Activated T-cell treated with anti-CD3 and anti-CD28 coated beads for 24 hours (primary cell): ENCODE measurements around the gene TSPAN18.

Source experiments
- DNase-seq: peaks from one replicate; pipeline ENCODE4 v3.0.0-alpha.2; 2020; ENCODE audit warnings: low read depth

The TSPAN18 gene

DNA sequence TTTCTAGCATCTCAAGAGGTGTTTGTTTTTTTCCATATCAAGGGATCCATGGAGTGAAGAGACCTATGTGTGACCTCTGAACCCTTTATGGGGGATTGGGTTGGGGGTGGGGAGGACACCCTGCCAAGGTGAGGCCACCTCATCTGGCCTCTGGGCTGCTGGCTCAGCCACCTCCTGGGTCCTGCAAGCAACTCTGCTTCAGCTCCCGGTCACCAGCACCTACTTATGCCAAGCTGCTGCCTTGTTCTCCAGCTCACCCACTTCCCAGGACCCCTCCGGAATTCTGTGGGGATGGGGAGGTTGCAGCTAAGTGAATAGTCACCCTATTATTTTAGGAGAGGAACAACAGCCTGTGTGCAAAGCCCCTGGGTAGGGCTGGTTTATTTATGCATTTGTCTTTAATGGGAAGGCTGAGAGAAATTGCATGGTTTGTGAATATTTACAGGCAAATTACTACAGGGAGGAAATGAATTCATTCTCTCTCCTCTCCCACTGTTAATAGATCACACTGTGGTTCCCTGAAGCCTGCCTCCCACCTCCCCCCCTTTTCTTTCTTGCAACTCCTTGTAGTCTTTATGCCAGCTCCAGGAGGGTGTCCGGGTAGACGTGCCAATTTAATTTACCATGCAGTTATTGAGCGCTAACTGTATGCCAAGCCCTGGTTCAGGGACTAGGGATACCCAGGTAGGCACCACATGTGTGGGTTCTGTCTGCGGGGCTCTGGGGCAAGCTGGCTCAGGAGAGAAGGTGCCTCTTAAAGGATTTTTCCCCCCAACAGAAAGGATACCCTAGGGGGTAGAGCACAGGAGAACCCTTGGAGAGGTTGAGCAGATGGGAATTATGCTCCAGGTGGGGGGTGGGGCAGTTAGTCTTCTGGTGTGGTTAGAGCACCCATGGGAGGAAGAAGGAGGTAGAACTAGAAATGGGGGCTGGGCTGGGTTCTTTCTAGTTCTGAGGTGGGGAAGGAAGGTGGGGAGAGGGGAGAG, 50.7 kb downstream of the TSPAN18 start:
- no peak for DNase-seq

DNA sequence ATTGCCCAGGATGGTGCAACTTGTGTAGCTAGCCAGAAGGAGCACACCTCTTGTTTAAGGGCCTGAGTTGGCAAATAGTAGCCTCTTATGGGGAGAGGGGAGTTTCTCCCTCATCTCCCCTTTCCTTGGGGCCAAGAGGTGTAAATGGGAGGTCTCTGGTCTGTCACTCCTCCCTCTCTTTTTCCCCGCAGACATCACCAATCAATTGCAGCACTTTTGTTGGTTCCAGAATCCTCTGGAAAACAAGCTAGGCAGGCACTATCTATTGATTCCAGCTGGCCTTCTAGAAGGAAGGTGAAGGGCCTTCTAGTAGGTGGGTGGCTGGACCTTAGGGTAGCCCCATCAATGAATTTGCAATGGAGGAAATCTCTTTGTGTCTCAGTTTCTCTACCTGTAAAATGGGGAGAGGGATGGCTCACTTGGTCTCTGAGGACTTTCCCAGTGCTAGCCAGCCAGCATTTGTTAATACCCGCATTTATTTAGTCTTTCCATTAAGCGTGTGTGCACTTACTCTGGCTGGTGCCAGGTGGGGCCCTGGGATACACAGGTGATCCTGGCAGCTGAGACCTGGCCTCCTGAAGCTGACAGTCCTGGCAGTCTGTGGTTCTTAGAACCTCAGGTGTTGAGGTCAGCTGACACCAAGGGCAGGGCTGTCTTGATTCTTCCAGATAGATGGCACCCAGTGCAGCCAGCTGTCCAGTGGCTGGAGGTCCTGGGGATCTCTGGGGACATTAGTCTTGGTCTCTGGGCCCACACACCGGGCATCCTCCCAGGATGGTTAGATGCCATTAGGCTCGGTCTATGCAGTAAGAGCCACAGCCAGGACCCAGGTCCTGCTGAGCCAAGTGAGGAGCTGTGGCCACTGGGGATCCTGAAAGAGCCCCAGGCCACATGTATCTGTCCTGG, 51.7 kb downstream of the TSPAN18 start:
- DNase-seq: no peak

DNA sequence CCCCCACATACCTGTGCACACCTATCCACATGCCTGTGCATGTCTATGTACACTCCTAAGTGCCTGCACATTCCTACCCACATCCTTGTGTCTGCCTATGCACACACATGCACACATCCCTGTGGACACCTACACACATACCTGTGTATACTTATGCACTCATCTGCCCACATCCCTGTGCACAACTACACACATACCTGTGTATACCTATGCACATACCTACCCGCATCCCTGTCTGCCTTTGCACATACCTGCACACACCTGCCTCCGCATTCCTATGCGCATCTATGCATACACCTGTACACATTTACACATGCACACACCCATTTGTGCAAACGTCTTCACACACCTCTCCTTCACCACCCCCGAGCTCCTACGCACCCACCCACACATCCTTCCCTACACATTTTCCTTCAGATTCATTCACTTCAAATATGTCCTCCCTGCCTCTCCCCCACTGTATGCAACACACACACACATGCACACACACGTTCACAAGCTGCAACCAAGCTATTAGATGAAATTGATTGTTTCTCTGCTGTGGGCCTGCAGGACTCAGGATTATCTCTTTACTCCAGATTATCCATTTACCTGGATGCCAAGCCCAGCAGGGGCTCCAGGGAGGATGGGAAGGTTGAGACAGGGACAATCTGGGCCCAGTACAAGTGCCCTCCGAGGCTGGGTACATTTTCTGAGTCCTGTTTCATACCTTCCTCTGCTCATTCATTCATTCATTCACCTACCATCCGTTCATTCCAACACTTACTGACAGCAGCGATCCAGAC, 53.2 kb downstream of the TSPAN18 start:
- DNase-seq: no peak

DNA sequence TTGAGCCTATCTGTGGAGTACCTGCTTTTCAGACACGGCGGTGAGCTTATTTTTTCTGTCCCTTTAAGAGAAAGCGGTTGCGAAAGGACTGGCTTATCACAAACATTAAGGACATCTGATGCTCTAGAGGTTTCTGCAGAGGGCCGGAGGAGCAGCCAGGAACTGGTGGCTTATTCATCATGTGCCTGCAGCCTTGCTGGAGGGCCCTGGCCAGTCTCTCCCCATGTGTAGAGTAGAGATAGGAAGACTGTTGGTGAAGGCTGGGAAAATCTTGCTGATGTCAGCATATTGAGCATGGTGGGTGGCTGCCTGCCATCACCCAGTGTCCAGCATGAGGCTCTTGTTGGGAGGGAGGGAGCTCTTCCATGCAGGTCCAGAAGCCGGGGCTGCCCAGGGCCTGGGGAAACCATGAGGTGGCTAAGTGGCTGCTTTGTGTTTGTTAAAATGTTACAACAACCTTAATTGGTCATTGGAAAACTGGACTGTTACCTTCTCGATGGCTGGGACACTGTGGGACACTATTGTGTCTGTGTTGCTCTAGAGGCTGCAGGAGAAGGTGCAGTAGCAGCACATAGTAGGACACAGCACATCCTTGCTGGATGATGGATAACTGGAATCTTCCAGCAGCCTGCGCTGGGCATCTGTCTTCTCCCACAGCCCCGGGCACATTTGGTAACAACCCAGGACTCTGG, 54.3 kb downstream of the TSPAN18 start:
- DNase-seq: no peak

DNA sequence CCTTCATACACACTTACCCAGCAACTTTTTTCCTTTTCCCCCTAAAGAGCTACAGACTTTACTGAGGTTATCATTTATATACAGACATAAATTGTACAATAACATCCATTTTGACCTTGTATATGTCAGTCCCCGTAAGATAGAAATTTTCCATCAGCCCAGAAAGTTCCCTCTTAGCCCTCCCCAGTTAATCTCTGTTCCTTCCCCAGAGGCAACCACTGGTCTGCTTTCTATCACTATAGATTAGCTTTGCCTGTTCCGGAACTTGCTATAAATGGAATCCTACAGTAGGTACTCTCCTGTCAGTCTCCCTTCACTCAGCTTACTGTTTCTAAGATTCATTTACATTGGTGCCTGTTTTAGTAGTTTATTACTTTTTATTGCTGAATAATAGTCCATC, 54.9 kb downstream of the TSPAN18 start:
- DNase-seq: no peak

DNA sequence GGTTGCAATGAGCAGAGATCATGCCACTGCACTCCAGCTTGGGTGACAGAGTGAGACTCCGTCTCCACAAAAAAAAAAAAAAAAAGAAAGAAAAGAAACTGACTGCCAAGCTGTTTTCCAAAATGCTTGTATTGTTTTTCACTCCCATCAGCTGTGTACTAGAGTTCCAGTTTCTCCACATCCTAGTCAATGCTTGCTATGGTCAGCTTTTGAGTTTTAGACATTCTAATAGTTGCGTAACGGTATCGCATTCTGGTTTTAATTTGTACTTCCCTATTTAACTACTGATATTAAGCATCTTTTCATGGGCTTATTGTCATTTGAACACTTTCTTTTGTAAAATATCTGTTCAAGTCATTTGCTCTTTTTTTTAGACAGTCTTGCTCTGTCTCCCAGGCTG, 55.7 kb downstream of the TSPAN18 start:
- no peak for DNase-seq

DNA sequence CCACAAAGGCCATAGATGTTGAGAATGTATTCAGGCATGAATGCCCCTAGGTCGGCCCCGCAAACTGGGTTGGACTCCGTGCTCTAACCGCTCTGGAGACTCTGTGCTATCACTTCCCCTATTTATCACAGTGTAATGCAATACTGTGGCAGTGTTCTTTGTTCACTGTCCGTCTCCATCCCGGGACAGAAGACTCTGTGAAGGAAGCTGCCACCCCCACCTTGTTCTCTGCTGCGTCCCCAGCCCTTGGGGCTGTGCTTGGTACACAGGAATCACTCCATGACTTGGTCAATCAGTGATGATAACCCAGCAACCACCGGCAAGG, 57.6 kb downstream of the TSPAN18 start:
- DNase-seq: no peak

DNA sequence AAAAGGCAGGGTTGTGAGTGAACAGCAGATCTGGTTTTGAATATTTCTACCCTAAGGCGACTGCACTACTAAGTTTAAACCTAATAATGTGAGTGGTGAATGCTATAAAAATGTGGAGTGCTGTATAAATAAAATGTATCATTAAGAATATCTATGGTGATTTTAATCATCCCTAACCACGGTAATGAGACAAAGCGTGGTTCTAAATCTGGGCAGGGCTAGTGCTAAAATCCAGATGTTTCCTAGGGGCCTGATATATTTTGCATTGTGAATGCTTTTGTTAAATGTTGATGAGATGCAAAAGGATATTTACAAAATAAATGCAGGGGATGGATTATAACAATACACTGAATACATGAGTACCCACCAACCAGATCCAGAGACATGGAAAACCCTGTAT, 58.1 kb downstream of the TSPAN18 start:
- DNase-seq: no peak

DNA sequence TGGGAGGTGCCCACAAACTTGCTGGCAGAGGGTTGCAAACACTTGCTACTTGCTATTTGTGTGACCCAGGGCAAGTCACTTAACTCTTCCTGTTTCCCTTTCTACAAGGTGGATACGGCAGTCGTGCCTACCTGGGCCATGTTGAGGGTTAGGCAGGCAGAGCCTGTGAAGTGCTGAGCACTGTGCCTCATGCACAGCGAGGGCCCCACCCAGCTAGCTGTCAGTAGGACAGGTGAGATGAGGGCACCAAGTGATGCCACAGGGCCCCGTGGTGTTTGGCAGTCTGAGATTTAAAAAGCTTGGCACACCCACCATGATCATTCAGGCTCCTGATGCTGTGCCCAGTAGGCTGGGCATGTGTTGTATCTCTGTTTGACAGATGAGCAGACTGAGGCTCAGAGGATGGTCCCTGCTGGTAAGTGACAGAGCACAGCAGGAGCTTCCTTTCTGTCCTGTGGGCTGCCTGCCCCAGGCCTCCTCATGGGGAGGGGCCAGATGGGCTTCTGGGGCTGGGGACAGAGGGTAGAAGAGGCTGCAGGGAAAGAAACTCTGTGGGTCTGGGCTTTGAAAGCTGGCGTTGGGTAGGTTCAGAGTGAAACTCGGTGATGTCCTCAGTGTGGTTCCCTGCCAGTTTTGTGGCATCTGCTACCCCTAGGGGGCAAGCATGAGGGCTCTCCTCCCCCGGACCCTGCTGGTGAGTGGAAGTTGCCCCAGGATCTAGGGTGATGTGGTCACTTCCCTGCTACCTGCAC, 59.3 kb downstream of the TSPAN18 start:
- DNase-seq: no peak

DNA sequence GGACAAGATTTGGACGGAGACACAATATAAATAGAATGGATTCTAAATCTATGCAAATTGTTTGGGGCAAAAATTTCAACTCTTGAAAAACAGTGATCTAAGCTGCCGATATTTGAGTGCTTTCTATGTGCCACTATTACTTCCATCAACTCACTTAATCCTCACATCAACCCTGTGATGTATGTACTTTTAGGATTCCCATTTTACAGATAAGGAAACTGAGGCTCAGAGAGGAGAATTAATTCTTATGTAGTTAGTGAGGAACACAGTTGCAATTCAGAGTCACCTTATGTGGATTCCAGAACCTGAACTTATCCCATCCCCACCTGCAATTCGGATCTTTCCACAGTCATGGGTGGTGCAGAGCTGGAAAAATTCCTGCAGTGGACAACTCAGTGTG, 60.3 kb downstream of the TSPAN18 start:
- no peak for DNase-seq

DNA sequence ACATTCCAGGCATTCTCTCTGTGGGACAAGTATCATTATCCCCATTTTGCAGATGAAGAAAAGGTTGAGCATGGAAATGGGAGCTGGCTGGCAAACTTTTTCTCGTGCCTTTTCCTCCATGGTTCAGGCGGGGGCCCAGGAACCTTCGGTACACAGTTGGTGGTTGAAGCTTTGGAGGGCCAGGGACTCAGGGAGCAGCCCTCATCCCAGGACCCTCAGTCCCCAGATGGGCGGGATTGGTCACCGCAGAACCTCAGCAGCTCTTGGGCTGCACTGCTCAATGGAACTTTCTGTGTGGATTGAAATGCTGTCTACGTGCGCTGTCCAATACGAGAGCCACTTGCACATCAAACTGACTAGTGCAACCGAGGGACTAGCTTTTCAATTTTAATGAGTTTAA, 61.2 kb downstream of the TSPAN18 start:
- no peak for DNase-seq

DNA sequence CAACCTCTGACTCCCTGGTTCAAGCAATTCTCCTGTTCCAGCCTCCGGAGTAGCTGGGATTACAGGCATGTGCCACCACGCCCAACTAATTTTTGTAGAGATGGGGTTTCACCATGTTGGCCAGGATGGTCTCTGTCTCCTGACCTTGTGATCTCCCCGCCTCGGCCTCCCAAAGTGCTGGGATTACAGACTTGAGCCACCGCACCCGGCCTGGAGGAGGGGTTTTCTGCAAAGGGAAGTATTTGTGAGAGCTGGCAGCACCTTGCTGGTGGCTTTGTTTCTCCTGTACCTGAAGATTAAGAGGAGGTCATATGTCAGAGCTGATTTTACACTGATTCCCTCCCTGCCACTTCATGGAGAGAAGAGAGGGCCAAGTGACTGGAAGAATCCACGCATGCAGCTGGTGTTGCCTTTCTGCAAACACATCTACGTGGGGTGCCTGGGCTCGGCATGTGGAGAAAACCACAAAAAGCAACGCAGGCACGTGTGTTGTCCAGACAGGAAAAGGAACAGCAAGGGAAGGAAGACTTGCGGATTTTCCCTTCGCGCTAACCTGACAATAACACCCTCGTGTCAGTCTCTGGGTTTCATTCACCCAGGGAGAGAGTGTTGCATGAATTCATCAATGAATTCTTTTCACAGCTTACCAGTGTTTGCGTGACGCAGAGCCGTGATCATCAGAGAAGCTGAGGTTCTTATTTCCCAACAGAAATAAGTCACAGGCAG, 61.9 kb downstream of the TSPAN18 start:
- DNase-seq: no peak

DNA sequence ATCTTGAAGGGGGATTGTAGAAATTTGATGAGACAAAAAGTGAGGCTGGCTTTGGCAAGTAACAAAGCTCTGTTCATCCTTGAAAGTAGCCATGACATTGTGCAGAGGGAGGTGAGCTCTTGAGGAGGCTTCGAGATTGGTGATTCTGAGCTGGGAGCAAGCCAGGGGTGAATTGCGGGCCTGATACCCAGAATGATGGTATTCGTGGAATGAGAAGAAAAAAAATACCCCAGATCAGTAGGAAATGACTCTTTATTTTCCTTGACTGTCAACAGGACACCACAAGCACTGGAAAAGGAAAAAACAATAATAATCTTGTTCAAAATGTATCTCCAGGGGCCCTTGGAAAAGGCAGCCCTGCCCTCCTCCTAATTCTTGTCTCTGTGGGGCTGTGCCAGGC, 62.7 kb downstream of the TSPAN18 start:
- DNase-seq: no peak

DNA sequence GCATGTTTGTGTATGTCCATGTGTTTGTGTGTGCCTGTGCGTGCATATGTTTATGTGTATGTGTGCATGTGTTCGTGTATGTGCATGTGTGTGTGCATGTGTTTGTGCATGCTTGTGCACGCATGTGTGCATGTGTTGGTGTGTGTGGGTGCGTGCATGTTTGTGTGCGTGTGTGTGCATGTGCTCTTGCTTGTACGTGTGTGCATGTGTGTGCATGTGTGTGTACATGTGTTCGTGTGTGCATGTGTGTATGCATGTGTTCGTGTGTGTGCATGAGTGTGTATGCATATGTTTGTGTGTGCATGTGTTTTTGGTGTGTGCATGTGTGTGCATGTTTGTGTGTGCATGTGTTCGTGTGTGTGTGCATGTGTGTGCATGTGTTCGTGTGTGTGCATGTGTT, 63.4 kb downstream of the TSPAN18 start:
- DNase-seq: no peak

DNA sequence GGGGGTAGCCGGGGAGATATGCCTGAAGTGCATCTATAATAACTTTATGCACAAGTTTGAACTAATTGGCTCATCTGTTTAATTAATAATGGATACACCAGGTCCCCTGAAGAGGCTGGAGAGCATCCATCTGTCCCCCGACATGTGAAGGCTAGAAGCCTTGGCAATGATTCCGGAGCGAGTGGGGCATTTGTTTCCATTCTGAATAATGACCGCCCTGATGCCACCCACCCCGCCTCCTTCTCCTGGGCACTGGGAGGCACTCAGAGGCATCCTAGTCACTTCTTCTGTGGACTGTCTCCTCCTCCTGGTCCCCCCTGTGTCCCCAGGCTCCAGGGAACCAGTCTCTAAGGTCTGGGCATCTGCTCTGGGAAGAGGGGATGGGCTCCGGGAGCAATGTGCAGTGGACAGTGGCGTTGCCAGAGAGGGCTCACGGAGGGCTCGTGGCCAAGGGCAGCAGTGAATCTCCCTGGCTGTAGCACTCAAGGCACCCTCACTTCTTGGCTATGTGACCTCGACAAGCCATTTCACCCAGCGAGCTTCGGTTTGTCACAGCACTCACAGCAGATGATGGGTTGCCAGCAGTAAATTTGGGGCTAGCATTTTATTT, 64.7 kb downstream of the TSPAN18 start:
- DNase-seq: no peak

DNA sequence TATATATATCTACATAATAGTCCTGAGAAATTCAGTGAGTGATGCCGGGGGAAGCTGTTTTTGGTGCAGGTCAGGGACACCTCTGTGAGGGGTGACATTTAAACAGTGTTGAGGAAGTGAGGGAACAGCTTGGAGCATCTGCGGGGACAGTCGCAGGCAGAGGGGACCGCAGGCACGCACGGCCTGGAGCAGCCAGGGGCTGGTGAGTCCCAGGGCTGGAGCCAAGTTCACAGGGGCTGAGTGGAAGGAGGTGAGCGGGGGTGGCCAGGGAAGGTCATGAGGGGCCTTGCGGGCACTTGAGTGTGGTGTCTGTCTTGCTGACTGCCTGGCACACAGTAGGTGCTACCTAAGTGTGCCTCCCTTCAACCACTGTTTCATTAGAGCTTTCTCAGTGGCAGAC, 65.4 kb downstream of the TSPAN18 start:
- DNase-seq: no peak

DNA sequence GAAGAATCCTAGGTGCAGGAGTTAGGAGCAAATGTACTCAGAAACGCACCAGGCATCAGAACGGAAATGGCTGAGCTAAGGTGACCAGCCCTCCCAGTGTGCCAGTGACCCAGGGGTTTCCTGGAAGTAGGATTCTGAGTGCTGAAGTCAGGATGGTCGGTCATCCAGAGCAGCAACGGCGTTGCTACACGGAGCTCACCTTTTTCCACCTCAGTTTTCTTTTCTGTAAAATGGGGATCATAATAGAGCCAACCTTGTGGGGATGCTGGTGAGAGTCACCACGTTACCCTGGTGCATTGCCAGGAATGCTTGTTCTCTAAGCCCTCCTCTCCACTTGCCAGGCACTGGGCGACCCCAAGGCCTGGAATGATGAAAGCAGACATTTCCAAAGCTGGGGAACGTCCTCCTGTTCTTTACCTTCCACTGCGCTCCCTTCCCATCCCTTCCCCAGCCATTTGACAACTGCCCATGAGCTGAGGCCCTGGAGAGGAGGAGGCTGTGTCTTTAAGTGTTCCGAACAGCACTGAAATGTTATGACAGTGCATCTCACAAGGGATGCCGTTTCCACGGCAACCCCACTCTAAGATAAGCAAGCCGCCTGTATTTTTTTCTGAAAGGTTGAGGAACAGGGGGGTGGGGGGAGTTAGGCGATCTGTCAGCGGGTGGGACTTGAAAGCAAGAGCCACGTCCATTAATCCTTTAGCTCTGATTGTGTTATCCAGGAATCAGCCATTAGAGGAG, 66.8 kb downstream of the TSPAN18 start:
- DNase-seq: no peak

DNA sequence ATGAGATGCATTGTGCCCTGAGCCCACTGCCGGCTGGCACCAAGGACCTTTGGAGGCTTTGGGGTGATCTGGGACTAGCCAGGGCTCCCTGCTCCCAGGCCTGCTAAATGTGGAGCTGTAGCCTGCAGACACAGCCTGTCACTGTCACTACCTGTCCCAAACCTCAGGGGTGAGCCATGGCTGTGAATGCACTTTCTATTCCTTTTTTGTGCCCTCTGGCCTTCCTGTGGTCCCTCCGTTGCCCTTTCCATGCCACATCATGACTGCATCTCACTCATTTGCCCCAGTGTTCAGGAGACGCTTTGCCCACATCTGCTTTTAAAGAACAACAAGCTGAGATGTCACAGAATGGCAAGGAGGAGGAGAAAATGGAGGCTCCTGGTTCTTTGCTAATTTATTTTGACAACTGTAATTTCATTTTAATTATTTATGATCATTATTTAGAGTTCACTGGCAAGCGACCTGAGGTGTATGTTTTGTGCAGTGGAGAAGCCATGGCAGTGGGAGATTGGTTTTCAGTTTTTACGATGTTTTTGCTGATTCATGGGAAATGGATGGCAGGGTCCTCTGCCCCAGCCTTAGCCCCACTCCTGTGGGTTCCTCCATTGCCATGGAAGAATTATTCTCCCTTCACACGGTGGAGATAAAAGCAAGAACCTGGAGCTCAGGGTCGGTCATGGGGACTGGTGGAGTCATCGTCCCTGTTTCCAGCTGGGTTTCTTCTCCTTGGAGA, 69.2 kb downstream of the TSPAN18 start:
- DNase-seq: no peak
